ENCODE results near the gene SLAMF1. TPM values are rescaled to one million over a fixed set of nuclear protein-coding genes. Genes with fewer than 3 reads are reported as not detected.
A peak's percentile ranks its signal among the peaks of the same experiment; 100 is the strongest.

Gene SLAMF1
- total and polyA plus RNA-seq, 11 donors: 0.14 to 4.3 (median 0.60) TPM; not detected in 5

- Histone ChIP-seq H3K9me3 (no peaks in the 10 kb centered on the region), H3K27ac (peak overlapping the region in 1 of 12 donors; percentile 50), H3K27me3 (peaks cover 0 to 5% (median 0%) of the 10 kb centered on the region in 9 donors), H3K4me1 (peaks cover 0 to 82% (median 1%) of the 10 kb centered on the region in 12 donors), H3K36me3 (no peaks in the 10 kb centered on the region), H3K4me3 (no peak overlapping the region)
- ATAC-seq (no peak), DNase-seq (no peak)
- 100% methylated on average over 1 of the region's 1 CpG for WGBS, 4 donors
- intact Hi-C loops (cut with DNase I): no loop called here
- TF ChIP-seq POLR2A (IDR thresholded peaks at IDR 0.05) (no peak), CTCF (IDR thresholded peaks at IDR 0.05) (no peak)
Measured at GRCh38 chr1:160626509-160627342, 20.1 kb downstream of the SLAMF1 start.

GRCh38 chr1:160625725-160626498, 20.9 kb downstream of the SLAMF1 start:
- WGBS, 4 donors: 75 to 86% (median 83%) methylated on average over 10 of the region's 10 CpGs
- H3K27me3 ChIP-seq: peaks cover 0 to 5% (median 0%) of the 10 kb centered on the region in 9 donors
- DNase-seq (no peak), ATAC-seq (no peak)
- TF ChIP-seq CTCF (IDR thresholded peaks at IDR 0.05) (no peak), POLR2A (IDR thresholded peaks at IDR 0.05) (no peak)
- no peak overlapping the region for H3K4me3 ChIP-seq
- peaks cover 0 to 81% (median 1%) of the 10 kb centered on the region in 12 donors for H3K4me1 ChIP-seq
- intact Hi-C loops (cut with DNase I): no loop called here
- H3K36me3 ChIP-seq: no peaks in the 10 kb centered on the region
- no peaks in the 10 kb centered on the region for H3K9me3 ChIP-seq
- peak overlapping the region in 1 of 12 donors; percentile 50 for H3K27ac ChIP-seq

- no peaks in the 10 kb centered on the region for H3K9me3 ChIP-seq
- 70 to 85% (median 74%) methylated on average over 1 of the region's 1 CpG for WGBS, 4 donors
- intact Hi-C loops (cut with DNase I): no loop called here
- no peak for TF ChIP-seq CTCF (IDR thresholded peaks at IDR 0.05)
- no peak for TF ChIP-seq POLR2A (IDR thresholded peaks at IDR 0.05)
- ATAC-seq (no peak), DNase-seq (no peak)
- H3K27ac ChIP-seq: peak overlapping the region in 1 of 12 donors; percentile 9
- peaks cover 0 to 75% (median 1%) of the 10 kb centered on the region in 12 donors for H3K4me1 ChIP-seq
- no peaks in the 10 kb centered on the region for H3K36me3 ChIP-seq
- H3K4me3 ChIP-seq: no peak overlapping the region
- H3K27me3 ChIP-seq: peaks cover 0 to 5% (median 0%) of the 10 kb centered on the region in 9 donors
Measured at GRCh38 chr1:160625321-160625720, 21.5 kb downstream of the SLAMF1 start.

- TF ChIP-seq POLR2A (IDR thresholded peaks at IDR 0.05) (no peak), CTCF (IDR thresholded peaks at IDR 0.05) (no peak)
- DNase-seq (no peak), ATAC-seq (no peak)
- 50 to 58% (median 54%) methylated on average over 3 of the region's 3 CpGs for WGBS, 4 donors
- intact Hi-C loops (cut with DNase I): no loop called here
- peak overlapping the region in 1 of 12 donors; percentile 9 for H3K27ac ChIP-seq
- H3K9me3 ChIP-seq: no peaks in the 10 kb centered on the region
- peaks cover 0 to 5% (median 0%) of the 10 kb centered on the region in 9 donors for H3K27me3 ChIP-seq
- no peak overlapping the region for H3K4me3 ChIP-seq
- peaks cover 0 to 67% (median 0%) of the 10 kb centered on the region in 12 donors for H3K4me1 ChIP-seq
- no peaks in the 10 kb centered on the region for H3K36me3 ChIP-seq
Measured at GRCh38 chr1:160624464-160624863, 22.4 kb downstream of the SLAMF1 start.
